ENCODE measurements around the gene COQ10A.

DNA sequence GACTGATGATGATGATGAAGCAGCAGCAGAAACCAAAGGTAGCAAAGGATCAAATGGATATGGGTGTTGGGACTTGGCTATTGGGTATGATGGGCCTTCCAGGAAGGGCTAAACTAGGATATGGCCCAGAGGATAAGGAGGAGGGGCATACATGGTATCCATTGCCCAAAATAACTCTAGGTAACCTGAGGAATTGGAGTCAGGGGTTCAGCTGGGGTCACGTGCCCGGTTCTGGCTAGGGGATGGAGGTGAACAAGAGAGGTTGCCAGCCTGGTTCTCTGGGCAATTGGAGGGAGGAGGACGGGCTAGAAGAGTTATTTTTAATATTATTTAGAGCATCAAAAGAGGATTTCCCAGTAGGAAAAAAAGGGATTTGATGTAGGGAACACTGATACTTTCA, 5.8 kb upstream of the COQ10A start:
- TF ChIP-seq POLR2A (IDR thresholded peaks at IDR 0.05; ENCODE audit: extremely low read depth, insufficient read length) (no peak), MYC (IDR thresholded peaks at IDR 0.05; ENCODE audit: low read depth, low read length) (no peak)
- TF ChIP-seq, protein P1, sequence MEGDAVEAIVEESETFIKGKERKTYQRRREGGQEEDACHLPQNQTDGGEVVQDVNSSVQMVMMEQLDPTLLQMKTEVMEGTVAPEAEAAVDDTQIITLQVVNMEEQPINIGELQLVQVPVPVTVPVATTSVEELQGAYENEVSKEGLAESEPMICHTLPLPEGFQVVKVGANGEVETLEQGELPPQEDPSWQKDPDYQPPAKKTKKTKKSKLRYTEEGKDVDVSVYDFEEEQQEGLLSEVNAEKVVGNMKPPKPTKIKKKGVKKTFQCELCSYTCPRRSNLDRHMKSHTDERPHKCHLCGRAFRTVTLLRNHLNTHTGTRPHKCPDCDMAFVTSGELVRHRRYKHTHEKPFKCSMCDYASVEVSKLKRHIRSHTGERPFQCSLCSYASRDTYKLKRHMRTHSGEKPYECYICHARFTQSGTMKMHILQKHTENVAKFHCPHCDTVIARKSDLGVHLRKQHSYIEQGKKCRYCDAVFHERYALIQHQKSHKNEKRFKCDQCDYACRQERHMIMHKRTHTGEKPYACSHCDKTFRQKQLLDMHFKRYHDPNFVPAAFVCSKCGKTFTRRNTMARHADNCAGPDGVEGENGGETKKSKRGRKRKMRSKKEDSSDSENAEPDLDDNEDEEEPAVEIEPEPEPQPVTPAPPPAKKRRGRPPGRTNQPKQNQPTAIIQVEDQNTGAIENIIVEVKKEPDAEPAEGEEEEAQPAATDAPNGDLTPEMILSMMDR (IDR thresholded peaks at IDR 0.05; ENCODE audit: low read depth, low read length): no peak
- TF ChIP-seq, protein P2, sequence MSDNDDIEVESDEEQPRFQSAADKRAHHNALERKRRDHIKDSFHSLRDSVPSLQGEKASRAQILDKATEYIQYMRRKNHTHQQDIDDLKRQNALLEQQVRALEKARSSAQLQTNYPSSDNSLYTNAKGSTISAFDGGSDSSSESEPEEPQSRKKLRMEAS (IDR thresholded peaks at IDR 0.05; ENCODE audit: low read depth, low read length): no peak

All from NB4 (cell line).